NCI-H2196 (cell line): ENCODE measurements around the gene HSPG2.

ENCODE experiments used
- DNase-seq: peaks from one replicate; lab custom pipeline; 2025; ENCODE audit not compliant: unreplicated experiment; lab: John Stamatoyannopoulos, UW

The HSPG2 gene

GRCh38 chr1:21774835-21775549, 162.1 kb downstream of the HSPG2 start:
- no peak for DNase-seq

GRCh38 chr1:21773585-21773984, 163.5 kb downstream of the HSPG2 start:
- no peak for DNase-seq
